Neural progenitor cell (in vitro differentiated cells): ENCODE data around the gene ABCC9. TPM values are rescaled to one million over a fixed set of nuclear protein-coding genes. Genes with fewer than 3 reads are reported as not detected.
A peak's percentile ranks its signal among the peaks of the same experiment; 100 is the strongest.

Experiments used
- DNase-seq: peaks from one replicate; pipeline ENCODE4 v3.0.0-alpha.2; 2016; ENCODE audit warnings: low spot score
- H2AFZ ChIP-seq: fragments of 200-600 bp; sonication (generic); replicated peaks from 2 replicates; pipeline ENCODE4 v1.6.1; 2016; ENCODE audit warnings: antibody characterized with exemption
- H3F3A ChIP-seq: fragments of 200-600 bp; sonication (generic); 2 replicates; pipeline ENCODE4 v1.6.1; 2016; ENCODE audit warnings: antibody characterized with exemption, low read depth
- H3K27ac ChIP-seq: fragments of 200-600 bp; sonication (generic); 2 replicates; pipeline ENCODE4 v1.5.1; 2016; ENCODE audit warnings: mild to moderate bottlenecking
- H3K27me3 ChIP-seq: fragments of 200-600 bp; sonication (generic); 2 replicates; pipeline ENCODE4 v1.6.1; 2016; ENCODE audit warnings: mild to moderate bottlenecking, moderate library complexity
- H3K36me3 ChIP-seq: fragments of 200-600 bp; sonication (generic); 2 replicates; pipeline ENCODE4 v1.5.1; 2016
- H3K4me1 ChIP-seq: fragments of 200-600 bp; sonication (generic); 2 replicates; pipeline ENCODE4 v1.6.1; 2016; ENCODE audit warnings: mixed run types
- H3K4me2 ChIP-seq: fragments of 200-600 bp; sonication (generic); 2 replicates; pipeline ENCODE4 v1.6.1; 2016
- H3K4me3 ChIP-seq: fragments of 200-600 bp; sonication (generic); 2 replicates; pipeline ENCODE4 v1.5.1; 2016
- H3K79me2 ChIP-seq: fragments of 200-600 bp; sonication (generic); 2 replicates; pipeline ENCODE4 v1.6.1; 2016; ENCODE audit warnings: low read depth
- H3K9ac ChIP-seq: fragments of 200-600 bp; sonication (generic); 2 replicates; pipeline ENCODE4 v1.6.1; 2016
- H3K9me3 ChIP-seq: fragments of 200-600 bp; sonication (generic); 2 replicates; pipeline ENCODE4 v1.5.1; 2016; ENCODE audit warnings: low read depth
- H4K20me1 ChIP-seq: fragments of 200-600 bp; sonication (generic); 2 replicates; pipeline ENCODE4 v1.6.1; 2016; ENCODE audit warnings: low read depth
- H3K27ac Mint-ChIP-seq: 3 replicates; pipeline ENCODE4 v1.8.0; 2021; ENCODE audit warnings: mixed read lengths
- H3K27me3 Mint-ChIP-seq: 2 replicates; pipeline ENCODE4 v1.8.0; 2022; ENCODE audit warnings: low read depth, mild to moderate bottlenecking, inconsistent platforms, moderate library complexity, mixed read lengths; ENCODE audit not compliant: insufficient read depth
- H3K36me3 Mint-ChIP-seq: 3 replicates; pipeline ENCODE4 v1.8.0; 2021; ENCODE audit warnings: mixed read lengths
- H3K4me1 Mint-ChIP-seq: 3 replicates; pipeline ENCODE4 v1.8.0; 2021; ENCODE audit warnings: mixed read lengths
- H3K4me3 Mint-ChIP-seq: 3 replicates; pipeline ENCODE4 v1.8.0; 2021; ENCODE audit warnings: mild to moderate bottlenecking, moderate library complexity, mixed read lengths
- H3K9me3 Mint-ChIP-seq: 3 replicates; pipeline ENCODE4 v1.8.0; 2020; ENCODE audit warnings: mixed read lengths
- CTCF ChIP-seq: fragments of 200-600 bp; sonication (generic); IDR thresholded peaks from 2 replicates; pipeline ENCODE4 v1.5.1; 2017; ENCODE audit warnings: antibody characterized with exemption, mild to moderate bottlenecking
- EZH2 ChIP-seq: fragments of 200-600 bp; sonication (generic); IDR thresholded peaks from 2 replicates; pipeline ENCODE4 v1.6.1; 2017; ENCODE audit warnings: antibody characterized with exemption, mild to moderate bottlenecking, moderate library complexity
- EZH2phosphoT487 ChIP-seq: fragments of 200-600 bp; sonication (generic); IDR thresholded peaks from 2 replicates; pipeline ENCODE4 v1.6.1; 2017; ENCODE audit warnings: antibody characterized with exemption
- total RNA-seq: library from RNA; depleted of rRNA; stranded (reverse); fragments of >200 nt; gene quantifications from 2 replicates; pipeline ENCODE4 v1.2.3, GENCODE V29; 2015; ENCODE audit warnings: low replicate concordance

Gene ABCC9
- total RNA-seq, 1 donor from 2014 or later, result not detected

- peaks cover 15% of the 10 kb centered on the region for H3K4me1 ChIP-seq
- peaks cover 19% of the 10 kb centered on the region for H3K4me1 Mint-ChIP-seq
- peak overlapping the region; percentile 11 for H3K27ac Mint-ChIP-seq
- no peak overlapping the region for H3K9ac ChIP-seq
- no peaks in the 10 kb centered on the region for H4K20me1 ChIP-seq
- no peaks in the 10 kb centered on the region for H3K36me3 ChIP-seq
- H3F3A ChIP-seq, result no peaks in the 10 kb centered on the region
- H3K27me3 Mint-ChIP-seq, result peaks cover 2% of the 10 kb centered on the region
- TF ChIP-seq CTCF (no peak), EZH2phosphoT487 (no peak), EZH2 (no peak)
- H3K27me3 ChIP-seq, result no peaks in the 10 kb centered on the region
- H3K4me2 ChIP-seq, result no peak overlapping the region
- H3K9me3 ChIP-seq, result no peaks in the 10 kb centered on the region
- no peak overlapping the region for H3K4me3 Mint-ChIP-seq
- H3K4me3 ChIP-seq, result no peak overlapping the region
- no peaks in the 10 kb centered on the region for H3K9me3 Mint-ChIP-seq
- no peak overlapping the region for H2AFZ ChIP-seq
- no peak overlapping the region for H3K27ac ChIP-seq
- no peaks in the 10 kb centered on the region for H3K79me2 ChIP-seq
- peak; percentile 11 for DNase-seq
- H3K36me3 Mint-ChIP-seq, result no peaks in the 10 kb centered on the region
Observed at GRCh38 chr12:21987755-21988154, 46.5 kb upstream of the ABCC9 start.

- H3K79me2 ChIP-seq, result no peaks in the 10 kb centered on the region
- no peaks in the 10 kb centered on the region for H3K9me3 Mint-ChIP-seq
- no peak overlapping the region for H3K4me3 ChIP-seq
- no peak overlapping the region for H3K4me2 ChIP-seq
- TF ChIP-seq EZH2phosphoT487 (no peak), CTCF (no peak), EZH2 (no peak)
- no peak for DNase-seq
- H3F3A ChIP-seq, result no peaks in the 10 kb centered on the region
- no peak overlapping the region for H3K9ac ChIP-seq
- no peaks in the 10 kb centered on the region for H3K36me3 Mint-ChIP-seq
- H3K4me1 Mint-ChIP-seq, result peaks cover 16% of the 10 kb centered on the region
- no peaks in the 10 kb centered on the region for H4K20me1 ChIP-seq
- no peaks in the 10 kb centered on the region for H3K9me3 ChIP-seq
- H3K27me3 Mint-ChIP-seq, result peaks cover 2% of the 10 kb centered on the region
- no peak overlapping the region for H3K27ac Mint-ChIP-seq
- H3K4me1 ChIP-seq, result peaks cover 15% of the 10 kb centered on the region
- no peak overlapping the region for H2AFZ ChIP-seq
- no peak overlapping the region for H3K4me3 Mint-ChIP-seq
- no peak overlapping the region for H3K27ac ChIP-seq
- no peaks in the 10 kb centered on the region for H3K36me3 ChIP-seq
- H3K27me3 ChIP-seq, result no peaks in the 10 kb centered on the region
Observed at GRCh38 chr12:21985155-21985554, 43.9 kb upstream of the ABCC9 start.

- no peaks in the 10 kb centered on the region for H3F3A ChIP-seq
- TF ChIP-seq EZH2, result no peak
- no peaks in the 10 kb centered on the region for H3K36me3 ChIP-seq
- H3K27me3 ChIP-seq, result no peaks in the 10 kb centered on the region
- Mint-ChIP-seq H3K9me3 (no peaks in the 10 kb centered on the region), H3K36me3 (no peaks in the 10 kb centered on the region), H3K27me3 (peaks cover 2% of the 10 kb centered on the region), H3K4me3 (no peak overlapping the region), H3K4me1 (peaks cover 16% of the 10 kb centered on the region), H3K27ac (no peak overlapping the region)
- no peak overlapping the region for H3K4me3 ChIP-seq
- H4K20me1 ChIP-seq, result no peaks in the 10 kb centered on the region
- no peak overlapping the region for H3K27ac ChIP-seq
- no peak for DNase-seq
- no peaks in the 10 kb centered on the region for H3K9me3 ChIP-seq
- H3K79me2 ChIP-seq, result no peaks in the 10 kb centered on the region
- H2AFZ ChIP-seq, result no peak overlapping the region
- no peak overlapping the region for H3K4me2 ChIP-seq
- H3K9ac ChIP-seq, result no peak overlapping the region
- peaks cover 15% of the 10 kb centered on the region for H3K4me1 ChIP-seq
Observed at GRCh38 chr12:21984375-21984774, 43.1 kb upstream of the ABCC9 start.

GRCh38 chr12:21983095-21983494 is 41.9 kb upstream of the ABCC9 start:
- peaks cover 11% of the 10 kb centered on the region for H3K4me1 Mint-ChIP-seq
- no peaks in the 10 kb centered on the region for H3F3A ChIP-seq
- H3K9ac ChIP-seq, result no peak overlapping the region
- no peak for DNase-seq
- no peak overlapping the region for H3K27ac ChIP-seq
- H2AFZ ChIP-seq, result no peak overlapping the region
- peaks cover 2% of the 10 kb centered on the region for H3K27me3 Mint-ChIP-seq
- no peak overlapping the region for H3K4me3 ChIP-seq
- H3K27ac Mint-ChIP-seq, result no peak overlapping the region
- H3K4me1 ChIP-seq, result peaks cover 4% of the 10 kb centered on the region
- no peaks in the 10 kb centered on the region for H3K9me3 ChIP-seq
- H3K27me3 ChIP-seq, result no peaks in the 10 kb centered on the region
- no peaks in the 10 kb centered on the region for H3K9me3 Mint-ChIP-seq
- H3K36me3 Mint-ChIP-seq, result no peaks in the 10 kb centered on the region
- TF ChIP-seq EZH2, result no peak
- no peak for TF ChIP-seq CTCF
- no peak for TF ChIP-seq EZH2phosphoT487
- no peaks in the 10 kb centered on the region for H3K79me2 ChIP-seq
- no peak overlapping the region for H3K4me2 ChIP-seq
- no peak overlapping the region for H3K4me3 Mint-ChIP-seq
- no peaks in the 10 kb centered on the region for H3K36me3 ChIP-seq
- no peaks in the 10 kb centered on the region for H4K20me1 ChIP-seq
